Muscle of leg (tissue), 11 donors: ENCODE measurements around the gene REXO1. TPM values are rescaled to one million over a fixed set of nuclear protein-coding genes. Genes with fewer than 3 reads are reported as not detected.

Source experiments
- DNase-seq: peaks from one replicate; pipeline ENCODE4 v3.0.0; 2013
- H3K27ac ChIP-seq: one replicate; pipeline ENCODE4 v1.5.1; 2013; ENCODE audit warnings: mild to moderate bottlenecking, low read length, control low read depth
- H3K27me3 ChIP-seq: one replicate; pipeline ENCODE4 v1.6.1; 2013; ENCODE audit warnings: low read length; ENCODE audit not compliant: control insufficient read depth, insufficient read depth
- H3K36me3 ChIP-seq: one replicate; pipeline ENCODE4 v1.6.1; 2013; ENCODE audit warnings: low read length; ENCODE audit not compliant: control insufficient read depth, insufficient read depth
- H3K4me1 ChIP-seq: one replicate; pipeline ENCODE4 v1.6.1; 2013; ENCODE audit warnings: low read length; ENCODE audit not compliant: control insufficient read depth, insufficient read depth
- H3K4me3 ChIP-seq: one replicate; pipeline ENCODE4 v1.5.1; 2013; ENCODE audit warnings: low read length, control low read depth
- H3K9me3 ChIP-seq: replicated peaks from 2 replicates; pipeline ENCODE4 v1.6.1; 2013; ENCODE audit warnings: low read depth, low read length; ENCODE audit not compliant: control insufficient read depth
- WGBS: methylation state at CpG from one replicate; pipeline ENCODE4 v1.1.5; 2013; ENCODE audit warnings: missing lambda C conversion rate; ENCODE audit not compliant: insufficient coverage; 5-methylcytosine and 5-hydroxymethylcytosine counted together
- polyA plus RNA-seq, 8 donors: library from polyadenylated mRNA; unstranded; fragments of 120-200 nt; gene quantifications; one replicate each; pipeline versions ENCODE4 v1.2.1 to v1.2.3, GENCODE V29; 2013; ENCODE audit warnings: inconsistent platforms in 1 of 8, low replicate concordance in 1 of 8; ENCODE audit not compliant: insufficient read length in 8 of 8, insufficient read depth in 1 of 8
- total RNA-seq: library from RNA; stranded (reverse); fragments of 120-200 nt; gene quantifications from one replicate; pipeline ENCODE4 v1.2.4, GENCODE V29; 2013

Gene REXO1
- total and polyA plus RNA-seq, 9 donors = 4.8 to 26.9 (median 23.9) TPM

- no peak overlapping the region for H3K4me3 ChIP-seq
- peaks cover 4% of the 10 kb centered on the region for H3K4me1 ChIP-seq
- peaks cover 7% of the 10 kb centered on the region for H3K9me3 ChIP-seq
- H3K27ac ChIP-seq = no peak overlapping the region
- whole genome bisulfite sequencing = 1% methylated on average over 35 of the region's 50 CpGs
- DNase-seq = no peak
- H3K36me3 ChIP-seq = no peaks in the 10 kb centered on the region
- peaks cover 93% of the 10 kb centered on the region for H3K27me3 ChIP-seq
These were observed 72.2 kb downstream of the REXO1 start for GRCh38 chr19:1775951-1776605.

GRCh38 chr19:1774989-1775772, 73.1 kb downstream of the REXO1 start:
- peaks cover 88% of the 10 kb centered on the region for H3K27me3 ChIP-seq
- H3K36me3 ChIP-seq = no peaks in the 10 kb centered on the region
- H3K9me3 ChIP-seq = peaks cover 13% of the 10 kb centered on the region
- peaks cover 4% of the 10 kb centered on the region for H3K4me1 ChIP-seq
- no peak for DNase-seq
- no peak overlapping the region for H3K27ac ChIP-seq
- WGBS = 4% methylated on average over 50 of the region's 59 CpGs
- no peak overlapping the region for H3K4me3 ChIP-seq

- Histone ChIP-seq H3K4me1 (peaks cover 4% of the 10 kb centered on the region), H3K27ac (no peak overlapping the region), H3K9me3 (peaks cover 13% of the 10 kb centered on the region), H3K36me3 (no peaks in the 10 kb centered on the region), H3K27me3 (peaks cover 88% of the 10 kb centered on the region), H3K4me3 (no peak overlapping the region)
- WGBS = 45% methylated on average over 6 of the region's 8 CpGs
- no peak for DNase-seq
These were observed 75.1 kb downstream of the REXO1 start for GRCh38 chr19:1773184-1773583.

- H3K27me3 ChIP-seq = peaks cover 88% of the 10 kb centered on the region
- H3K36me3 ChIP-seq = no peaks in the 10 kb centered on the region
- no peak overlapping the region for H3K4me3 ChIP-seq
- no peak overlapping the region for H3K27ac ChIP-seq
- peaks cover 13% of the 10 kb centered on the region for H3K9me3 ChIP-seq
- 100% methylated on average over 2 of the region's 4 CpGs for WGBS
- no peak for DNase-seq
- H3K4me1 ChIP-seq = peaks cover 3% of the 10 kb centered on the region
These were observed 77.3 kb downstream of the REXO1 start for GRCh38 chr19:1770866-1771576.

- Histone ChIP-seq H3K9me3 (peaks cover 11% of the 10 kb centered on the region), H3K36me3 (no peaks in the 10 kb centered on the region), H3K4me3 (no peak overlapping the region), H3K27me3 (peaks cover 88% of the 10 kb centered on the region), H3K27ac (no peak overlapping the region), H3K4me1 (peaks cover 3% of the 10 kb centered on the region)
- DNase-seq = no peak
- WGBS = 0% methylated on average over 2 of the region's 12 CpGs
These were observed 78.7 kb downstream of the REXO1 start for GRCh38 chr19:1769645-1769985.

- no peak for DNase-seq
- Histone ChIP-seq H3K9me3 (peaks cover 11% of the 10 kb centered on the region), H3K4me1 (peaks cover 3% of the 10 kb centered on the region), H3K36me3 (no peaks in the 10 kb centered on the region), H3K27me3 (peaks cover 88% of the 10 kb centered on the region), H3K4me3 (no peak overlapping the region), H3K27ac (no peak overlapping the region)
- WGBS = 89% methylated on average over 3 of the region's 9 CpGs
These were observed 79.2 kb downstream of the REXO1 start for GRCh38 chr19:1768918-1769644.

GRCh38 chr19:1768248-1768647, 80.0 kb downstream of the REXO1 start:
- 18% methylated on average over 12 of the region's 13 CpGs for WGBS

GRCh38 chr19:1767464-1767933, 80.8 kb downstream of the REXO1 start:
- DNase-seq = peak; percentile 56
- Histone ChIP-seq H3K9me3 (peaks cover 11% of the 10 kb centered on the region), H3K4me3 (no peak overlapping the region), H3K36me3 (no peaks in the 10 kb centered on the region), H3K4me1 (peaks cover 3% of the 10 kb centered on the region), H3K27ac (no peak overlapping the region), H3K27me3 (peaks cover 90% of the 10 kb centered on the region)
- 3% methylated on average over 14 of the region's 21 CpGs for WGBS

More at GRCh38 chr19:1768248-1768647, 80.0 kb downstream of the REXO1 start:
- peaks cover 11% of the 10 kb centered on the region for H3K9me3 ChIP-seq
- no peak overlapping the region for H3K27ac ChIP-seq
- H3K4me1 ChIP-seq = peaks cover 3% of the 10 kb centered on the region
- H3K36me3 ChIP-seq = no peaks in the 10 kb centered on the region
- peaks cover 88% of the 10 kb centered on the region for H3K27me3 ChIP-seq
- no peak for DNase-seq
- H3K4me3 ChIP-seq = no peak overlapping the region

- WGBS = 57% methylated on average over 1 of the region's 10 CpGs
- H3K4me3 ChIP-seq = no peak overlapping the region
- no peaks in the 10 kb centered on the region for H3K36me3 ChIP-seq
- H3K27me3 ChIP-seq = peaks cover 92% of the 10 kb centered on the region
- no peak for DNase-seq
- H3K27ac ChIP-seq = no peak overlapping the region
- H3K4me1 ChIP-seq = peaks cover 3% of the 10 kb centered on the region
- peaks cover 11% of the 10 kb centered on the region for H3K9me3 ChIP-seq
These were observed 81.4 kb downstream of the REXO1 start for GRCh38 chr19:1766800-1767352.
